MM.1S (cell line): ENCODE results near the gene CRISP2.

ENCODE experiments used
- DNase-seq: peaks from one replicate; pipeline ENCODE4 v3.0.0-alpha.2; 2015
- H2AFZ ChIP-seq: fragments of 300-600 bp; sonication (generic); 2 replicates; pipeline ENCODE4 v1.6.0; 2016; ENCODE audit warnings: antibody characterized with exemption, low read length
- H3F3A ChIP-seq: fragments of 300-600 bp; sonication (generic); 2 replicates; pipeline ENCODE4 v1.6.1; 2016; ENCODE audit warnings: mild to moderate bottlenecking, antibody characterized with exemption, low read length, moderate library complexity, mixed read lengths; ENCODE audit not compliant: insufficient read depth
- H3K27ac ChIP-seq: fragments of 300-600 bp; sonication (generic); 2 replicates; pipeline ENCODE4 v1.5.1; 2016; ENCODE audit warnings: mild to moderate bottlenecking, low read length
- H3K27me3 ChIP-seq: fragments of 300-600 bp; sonication (generic); replicated peaks from 2 replicates; pipeline ENCODE4 v1.6.0; 2016; ENCODE audit warnings: low read length; ENCODE audit not compliant: insufficient read depth
- H3K36me3 ChIP-seq: fragments of 300-600 bp; sonication (generic); replicated peaks from 2 replicates; pipeline ENCODE4 v1.6.1; 2016; ENCODE audit warnings: mild to moderate bottlenecking, low read length, mixed read lengths; ENCODE audit not compliant: insufficient read depth
- H3K4me1 ChIP-seq: fragments of 300-600 bp; sonication (generic); 2 replicates; pipeline ENCODE4 v1.6.1; 2016; ENCODE audit warnings: low read length, mixed read lengths
- H3K4me2 ChIP-seq: fragments of 300-600 bp; sonication (generic); 2 replicates; pipeline ENCODE4 v1.6.0; 2016; ENCODE audit warnings: low read depth, low read length
- H3K4me3 ChIP-seq: fragments of 300-600 bp; sonication (generic); 2 replicates; pipeline ENCODE4 v1.5.1; 2016; ENCODE audit warnings: low read length, mixed read lengths
- H3K79me2 ChIP-seq: fragments of 300-600 bp; sonication (generic); 2 replicates; pipeline ENCODE4 v1.6.1; 2016; ENCODE audit warnings: mixed run types, low read length, mixed read lengths
- H3K9ac ChIP-seq: fragments of 300-600 bp; sonication (generic); 2 replicates; pipeline ENCODE4 v1.6.1; 2016; ENCODE audit warnings: low read length, mixed read lengths
- H3K9me2 ChIP-seq: fragments of 300-600 bp; sonication (generic); replicated peaks from 2 replicates; pipeline ENCODE4 v1.6.1; 2016; ENCODE audit warnings: mild to moderate bottlenecking, low read length, mixed read lengths; ENCODE audit not compliant: insufficient read depth
- H3K9me3 ChIP-seq: fragments of 300-600 bp; sonication (generic); replicated peaks from 2 replicates; pipeline ENCODE4 v1.6.1; 2016; ENCODE audit warnings: mild to moderate bottlenecking, low read length, mixed read lengths; ENCODE audit not compliant: insufficient read depth
- H4K20me1 ChIP-seq: fragments of 300-600 bp; sonication (generic); 2 replicates; pipeline ENCODE4 v1.6.1; 2016; ENCODE audit warnings: mild to moderate bottlenecking, low read length, moderate library complexity, mixed read lengths; ENCODE audit not compliant: insufficient read depth
- CTCF ChIP-seq: fragments of 300-600 bp; sonication (generic); IDR thresholded peaks from 2 replicates; pipeline ENCODE4 v1.5.1; 2016; ENCODE audit warnings: antibody characterized with exemption, low read length, mixed read lengths
- EZH2 ChIP-seq: fragments of 300-600 bp; sonication (generic); optimal IDR thresholded peaks from 2 replicates; pipeline ENCODE3; 2017; ENCODE audit warnings: low read depth, mild to moderate bottlenecking, antibody characterized with exemption, low read length, mixed read lengths
- EZH2phosphoT487 ChIP-seq: fragments of 300-600 bp; sonication (generic); IDR thresholded peaks from 2 replicates; pipeline ENCODE4 v1.6.1; 2018; ENCODE audit warnings: antibody characterized with exemption, low read length

CRISP2 gene

GRCh38 chr6:49662892-49663261 is 50.5 kb downstream of the CRISP2 start:
- Histone ChIP-seq H2AFZ (no peak overlapping the region), H3K4me1 (no peaks in the 10 kb centered on the region), H3K9me2 (no peaks in the 10 kb centered on the region)

GRCh38 chr6:49662231-49662891 is 51.0 kb downstream of the CRISP2 start:
- Histone ChIP-seq H3K79me2 (no peaks in the 10 kb centered on the region), H3K4me2 (no peak overlapping the region), H3K4me3 (no peak overlapping the region), H4K20me1 (no peaks in the 10 kb centered on the region), H3K9ac (no peak overlapping the region), H3K9me3 (no peaks in the 10 kb centered on the region), H3K9me2 (no peaks in the 10 kb centered on the region), H3F3A (no peaks in the 10 kb centered on the region), H3K27me3 (no peaks in the 10 kb centered on the region), H3K27ac (no peak overlapping the region), H2AFZ (no peak overlapping the region), H3K4me1 (no peaks in the 10 kb centered on the region), H3K36me3 (no peaks in the 10 kb centered on the region)
- TF ChIP-seq EZH2phosphoT487, result no peak
- no peak for TF ChIP-seq EZH2
- TF ChIP-seq CTCF, result no peak
- DNase-seq, result no peak

More at GRCh38 chr6:49662892-49663261, 50.5 kb downstream of the CRISP2 start:
- Histone ChIP-seq H3K27me3 (no peaks in the 10 kb centered on the region), H3K4me3 (no peak overlapping the region), H3F3A (no peaks in the 10 kb centered on the region), H3K36me3 (no peaks in the 10 kb centered on the region), H3K27ac (no peak overlapping the region), H3K79me2 (no peaks in the 10 kb centered on the region), H3K9ac (no peak overlapping the region), H3K9me3 (no peaks in the 10 kb centered on the region), H4K20me1 (no peaks in the 10 kb centered on the region), H3K4me2 (no peak overlapping the region)
- no peak for DNase-seq
- TF ChIP-seq EZH2 (no peak), EZH2phosphoT487 (no peak), CTCF (no peak)

GRCh38 chr6:49653942-49654341 is 59.4 kb downstream of the CRISP2 start:
- no peaks in the 10 kb centered on the region for H3K9me3 ChIP-seq
- TF ChIP-seq CTCF (no peak), EZH2 (no peak), EZH2phosphoT487 (no peak)
- H3K9me2 ChIP-seq, result no peaks in the 10 kb centered on the region
- no peak overlapping the region for H3K9ac ChIP-seq
- H3K4me1 ChIP-seq, result no peaks in the 10 kb centered on the region
- H3K4me3 ChIP-seq, result no peak overlapping the region
- H3K36me3 ChIP-seq, result no peaks in the 10 kb centered on the region
- no peaks in the 10 kb centered on the region for H3K79me2 ChIP-seq
- DNase-seq, result no peak
- H3F3A ChIP-seq, result no peaks in the 10 kb centered on the region
- no peak overlapping the region for H2AFZ ChIP-seq
- no peak overlapping the region for H3K4me2 ChIP-seq
- H3K27ac ChIP-seq, result no peak overlapping the region
- no peaks in the 10 kb centered on the region for H4K20me1 ChIP-seq
- no peaks in the 10 kb centered on the region for H3K27me3 ChIP-seq
